Measurements from ENCODE around the gene TUFT1. TPM values are rescaled to one million over a fixed set of nuclear protein-coding genes. Genes with fewer than 3 reads are reported as not detected.

TUFT1 gene
- total and polyA plus RNA-seq, 2 of the 4 experiments (the other 2 are of a cell fraction) = 21.2 to 30.3 TPM

DNA sequence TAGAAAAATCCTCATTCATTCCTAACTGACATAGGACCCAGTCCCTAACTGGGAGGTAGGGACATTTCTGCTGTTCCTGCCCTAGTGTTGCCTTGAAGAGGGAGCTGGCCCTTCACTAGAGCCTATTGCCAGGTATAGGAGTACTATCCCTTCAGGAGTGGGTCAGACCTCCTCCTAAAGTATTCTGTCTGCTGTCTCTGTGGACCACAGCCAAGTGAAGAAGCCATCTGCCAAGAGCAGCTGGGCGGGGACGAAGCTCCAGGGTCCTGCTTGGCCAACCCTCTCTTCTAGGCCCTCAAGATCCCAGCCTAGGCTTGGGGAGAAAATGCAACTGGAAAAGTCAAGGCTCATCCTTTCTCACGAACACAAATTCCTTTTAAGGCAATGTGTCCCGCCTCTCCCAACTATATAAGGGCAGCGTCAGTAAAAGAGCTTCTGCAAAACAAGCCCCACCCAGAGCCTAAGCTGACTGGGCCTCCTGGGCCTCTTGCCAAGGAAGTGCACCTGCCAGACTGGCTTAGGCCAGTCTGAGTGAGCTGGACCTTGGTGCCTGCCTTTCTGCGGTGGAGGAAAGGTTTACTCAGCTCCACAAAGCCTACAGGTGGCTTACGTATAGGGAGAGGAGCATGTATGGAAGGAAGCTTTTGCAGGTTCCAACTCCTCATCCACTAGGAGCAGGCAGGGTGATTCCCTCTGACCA is 638 bp upstream of the TUFT1 start (continued):
- TF ChIP-seq USF2 (IDR thresholded peaks at IDR 0.05; ENCODE audit: low read depth, low read length) = no peak

DNA sequence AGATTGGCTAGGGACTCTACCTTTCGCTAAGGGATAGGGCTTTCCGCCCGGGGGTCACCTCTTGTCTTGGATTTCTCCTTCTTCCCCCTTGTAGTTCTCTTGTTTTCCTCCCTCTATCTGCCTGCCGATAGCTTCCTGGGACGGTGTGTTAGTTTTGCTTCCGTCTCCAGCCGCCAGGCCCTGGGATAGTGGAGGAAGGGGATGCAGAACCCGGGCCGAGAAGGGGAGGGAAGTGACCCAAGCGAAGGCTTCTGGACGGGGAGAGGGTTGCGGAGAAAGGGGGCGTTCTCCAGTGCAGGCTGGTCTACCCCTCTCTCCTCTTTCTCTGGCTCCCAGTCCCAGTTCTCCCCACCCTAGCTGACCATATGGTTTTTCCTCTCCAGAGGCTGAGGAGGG is 871 bp downstream of the TUFT1 start:
- Histone ChIP-seq H3K9ac (ENCODE audit: low read depth, low read length) (peak overlapping the region; percentile 60), H3K9me3 (ENCODE audit: control insufficient read depth, insufficient read depth, low read length) (no peaks in the 10 kb centered on the region), H2AFZ (replicated peaks; ENCODE audit: low read length, poor library complexity) (peak overlapping the region; percentile 92), H3K14ac (replicated peaks; ENCODE audit: low read depth, low read length) (peak overlapping the region; percentile 80), H3K4ac (ENCODE audit: low read depth, low read length) (peak overlapping the region; percentile 77), H3K56ac (ENCODE audit: extremely low read depth, insufficient read depth, low read length) (peak overlapping the region; percentile 66; the same call in 1 of the 2 replicates), H2BK15ac (ENCODE audit: low read depth, low read length) (0 out of 3 replicates have a peak overlapping the region, but pooled peaks have one; percentile 3), H4K8ac (ENCODE audit: low read depth in 2 of 2, low read length in 2 of 2) (peak overlapping the region in 1 of 2 experiments; percentile 44; a peak in 1 of 4 replicates), H2BK5ac (ENCODE audit: low read depth, low read length, poor library complexity, severe bottlenecking) (no peak overlapping the region), H2BK120ac (ENCODE audit: low read depth, low read length) (peak overlapping the region; percentile 29), H3K27me3 (ENCODE audit: control insufficient read depth, insufficient read depth, low read length) (no peaks in the 10 kb centered on the region), H3K36me3 (ENCODE audit: control insufficient read depth, insufficient read depth, low read length) (no peaks in the 10 kb centered on the region; the same call in 1 of the 2 replicates), H3K4me2 (ENCODE audit: low read depth, low read length) (peak overlapping the region; percentile 83), H3K79me1 (ENCODE audit: low read depth in 1 of 2, low read length in 2 of 2) (peaks cover 11 to 58% of the 10 kb centered on the region in 2 experiments; a peak in 3 of 4 replicates), H3K23ac (ENCODE audit: low read depth, low read length) (peak overlapping the region; percentile 77), H4K91ac (ENCODE audit: insufficient read depth, low read depth, low read length) (peak overlapping the region; percentile 58; the same call in 1 of the 2 replicates), H3K4me3 (ENCODE audit: insufficient read depth, low read depth, low read length) (peak overlapping the region; percentile 73), H3K9me1 (ENCODE audit: insufficient read depth, low read length) (peaks cover 34% of the 10 kb centered on the region), H2AK5ac (ENCODE audit: low read depth, low read length) (0 out of 2 replicates have a peak overlapping the region, but pooled peaks have one; percentile 21), H3K27ac (ENCODE audit: insufficient read depth, low read length) (peak overlapping the region; percentile 26), H4K5ac (ENCODE audit: low read depth, low read length) (no peak overlapping the region; the same call in none of the 2 replicates), H2BK20ac (ENCODE audit: low read depth, low read length) (no peak overlapping the region), H4K20me1 (ENCODE audit: insufficient read depth, low read length) (peaks cover 16% of the 10 kb centered on the region), H3K4me1 (ENCODE audit: control insufficient read depth, insufficient read depth, low read length) (peaks cover 26% of the 10 kb centered on the region), H3K18ac (ENCODE audit: low read depth, low read length) (peak overlapping the region; percentile 10; the same call in 1 of the 2 replicates), H2AK9ac (replicated peaks; ENCODE audit: low read depth, low read length, poor library complexity) (peak overlapping the region; percentile 93)
- BruUV-seq (replicated peaks) = no TSS peak
- TF ChIP-seq RCOR1 (IDR thresholded peaks at IDR 0.05; ENCODE audit: insufficient replicate concordance, low read length) (no peak), CTCF (conservative IDR thresholded peaks at IDR 0.05; ENCODE audit: low read depth, low read length) (no peak), RAD21 (IDR thresholded peaks at IDR 0.05; ENCODE audit: low read length) (no peak), CHD1 (IDR thresholded peaks at IDR 0.05; ENCODE audit: low read depth, low read length) (no peak), SMC3 (IDR thresholded peaks at IDR 0.05; ENCODE audit: low read depth, low read length) (no peak)
- ChIA-PET POLR2A (ENCODE audit: unreplicated experiment) (interaction anchor here (0.6 kb wide), 1 partner anchor 523 kb away, joined by 4 read pairs; no protein-coding TSS in a partner anchor), CTCF (interaction anchor here (1.0 kb wide), 1 partner anchor 152 kb away, joined by 3 read pairs; no protein-coding TSS in a partner anchor)
- in situ Hi-C loops (cut with MboI; ENCODE audit: low sequenced_read_pairs) = loop anchor here (10.0 kb wide), 1 partner anchor 454 kb away; the partner anchor contains the start of gene S100A10
- DNase-seq (no peak), ATAC-seq (ENCODE audit: low read depth) (no peak)
- WGBS, 2 experiments (ENCODE audit: extremely low coverage in 2 of 2, insufficient read length in 1 of 2) = no CpG with 5 or more reads among the region's 13 CpGs
- dilution Hi-C loops (cut with HindIII; ENCODE audit: low sequenced_read_pairs, unreplicated experiment) = no loop called here
- intact Hi-C loops (cut with micrococcal nuclease) = loop anchor here (2.0 to 10.0 kb wide), 3 partner anchors 82 to 294 kb away; partner anchors contain the start of genes C2CD4D, PI4KB, POGZ and RORC
